ENCODE data around the gene ACTN1.

Gene ACTN1

DNA sequence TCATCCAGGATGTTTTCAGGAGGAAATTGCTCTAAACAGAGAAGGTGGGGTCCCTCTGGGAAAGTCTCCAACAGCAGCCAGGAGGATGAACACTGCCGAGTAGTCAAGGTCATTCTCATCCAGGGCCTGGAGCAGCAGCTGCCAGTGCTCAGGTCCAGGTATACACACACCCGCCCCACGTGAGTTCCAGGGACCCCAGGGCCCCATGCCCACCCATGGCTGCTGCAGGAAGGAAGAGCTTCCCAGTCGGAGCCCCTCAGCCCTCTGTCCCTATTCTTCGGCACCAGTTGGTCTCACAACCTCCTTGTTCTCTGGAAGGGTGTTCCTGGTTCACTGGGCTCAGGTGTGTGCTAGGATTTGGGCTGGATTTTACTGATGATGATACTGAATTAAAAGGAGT, 72.7 kb downstream of the ACTN1 start:
- no peak for DNase-seq

- no peak for DNase-seq
Observed at GRCh38 chr14:68905107-68905895, 73.8 kb downstream of the ACTN1 start.

DNA sequence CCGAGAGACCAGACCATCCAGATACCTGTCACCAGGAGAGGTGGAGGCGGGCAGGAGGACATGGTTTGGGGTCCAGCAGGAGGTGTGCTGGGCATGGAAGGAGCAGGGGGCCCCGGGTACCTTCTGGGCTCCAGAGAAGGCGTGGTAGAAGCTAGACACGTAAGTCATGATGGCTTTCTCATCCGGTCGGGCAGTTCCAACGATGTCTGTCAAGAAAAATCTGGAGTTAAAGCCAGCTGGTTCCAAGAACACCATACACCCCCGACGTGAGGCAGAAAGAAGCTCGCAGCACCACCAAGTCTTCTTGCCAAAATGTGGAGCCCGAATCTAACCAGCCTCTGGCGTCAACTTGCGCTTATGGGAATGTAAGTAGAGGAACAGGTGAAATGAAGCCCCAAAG, 76.7 kb downstream of the ACTN1 start:
- no peak for DNase-seq

DNA sequence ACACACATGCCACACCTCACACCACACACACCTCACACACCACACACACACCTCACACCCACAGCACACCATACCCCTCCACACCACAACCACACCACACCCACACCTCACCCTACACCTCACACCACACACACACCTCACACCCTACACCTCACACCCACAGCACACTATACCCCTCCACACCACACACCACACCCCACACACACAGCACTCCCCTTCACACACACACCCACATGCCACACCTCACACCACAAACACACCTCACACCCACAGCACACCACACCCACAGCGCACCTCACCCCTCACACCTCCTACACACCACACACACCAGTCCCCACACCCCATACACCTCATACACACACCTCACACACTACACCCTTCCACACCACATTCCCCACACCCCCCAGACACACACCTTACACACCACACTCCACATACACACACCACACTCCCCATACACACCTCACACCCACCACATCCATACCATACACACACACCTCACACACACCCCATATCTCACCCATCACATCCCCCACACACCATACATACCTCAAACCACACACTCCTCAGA, 80.0 kb downstream of the ACTN1 start:
- no peak for DNase-seq

DNA sequence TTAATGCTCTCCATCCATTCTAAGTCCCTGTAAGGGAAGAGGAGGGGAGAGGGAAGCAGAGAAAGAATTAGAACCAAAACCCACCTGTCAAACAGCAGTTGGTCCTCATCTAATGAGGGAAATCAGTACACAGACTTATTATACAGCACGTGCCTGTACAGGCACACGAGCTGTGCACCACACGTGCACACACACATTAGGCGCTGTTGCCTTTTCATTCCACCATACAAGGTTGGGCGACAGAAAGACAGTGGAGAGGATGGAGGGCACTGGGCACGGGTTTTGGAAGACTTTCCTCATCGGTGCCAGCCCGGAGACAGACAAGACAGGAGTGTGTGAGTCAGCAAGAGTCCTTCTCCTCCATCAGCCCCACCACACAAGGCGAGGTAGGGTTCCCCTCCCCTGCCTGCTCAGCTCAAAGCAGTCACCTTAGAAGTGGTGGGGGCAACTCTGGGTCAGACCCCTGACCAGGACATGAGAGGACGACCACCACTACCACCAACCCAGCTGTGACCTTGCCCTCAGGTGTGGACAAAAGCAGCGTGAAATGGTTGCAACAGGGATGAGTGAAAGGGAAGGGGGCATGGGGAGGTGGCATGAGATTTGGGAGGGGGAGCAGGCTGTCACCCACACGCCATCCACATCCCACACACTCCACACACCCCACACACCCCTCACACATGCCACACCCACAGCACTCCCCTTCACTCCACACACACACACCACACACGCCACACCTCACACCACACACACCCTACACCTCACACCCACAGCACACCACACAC, 80.7 kb downstream of the ACTN1 start:
- DNase-seq: no peak

DNA sequence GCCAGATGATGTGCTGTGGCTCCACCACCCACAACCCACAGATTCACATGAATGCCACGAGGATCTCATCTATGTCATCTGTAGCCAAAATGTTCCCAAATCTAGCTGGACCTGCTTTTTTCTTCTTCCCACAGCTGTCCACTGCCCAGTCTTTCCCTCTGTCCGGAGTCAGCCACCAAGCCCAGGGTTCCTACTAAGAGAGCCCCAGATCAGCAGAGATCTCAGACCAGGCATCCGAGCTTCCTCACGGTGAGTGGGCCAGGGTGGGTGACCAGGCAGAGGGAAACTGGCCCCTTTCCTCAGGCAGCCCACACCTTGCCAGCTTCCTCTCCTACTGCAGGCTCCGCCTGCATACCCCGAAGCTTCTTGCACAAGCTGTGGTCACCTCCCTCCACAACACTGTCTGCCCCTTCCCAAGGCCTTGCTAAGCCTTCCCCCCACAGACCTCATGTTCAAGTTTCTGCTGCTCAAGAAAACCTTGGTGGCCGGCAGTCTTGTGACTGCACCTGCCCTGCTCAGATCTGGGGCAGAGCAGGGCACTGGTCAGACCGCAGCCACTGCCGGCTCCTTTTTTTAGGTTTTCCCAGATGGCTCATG, 81.4 kb downstream of the ACTN1 start:
- DNase-seq: no peak

GRCh38 chr14:68896132-68896531, 83.0 kb downstream of the ACTN1 start:
- DNase-seq: no peak

DNA sequence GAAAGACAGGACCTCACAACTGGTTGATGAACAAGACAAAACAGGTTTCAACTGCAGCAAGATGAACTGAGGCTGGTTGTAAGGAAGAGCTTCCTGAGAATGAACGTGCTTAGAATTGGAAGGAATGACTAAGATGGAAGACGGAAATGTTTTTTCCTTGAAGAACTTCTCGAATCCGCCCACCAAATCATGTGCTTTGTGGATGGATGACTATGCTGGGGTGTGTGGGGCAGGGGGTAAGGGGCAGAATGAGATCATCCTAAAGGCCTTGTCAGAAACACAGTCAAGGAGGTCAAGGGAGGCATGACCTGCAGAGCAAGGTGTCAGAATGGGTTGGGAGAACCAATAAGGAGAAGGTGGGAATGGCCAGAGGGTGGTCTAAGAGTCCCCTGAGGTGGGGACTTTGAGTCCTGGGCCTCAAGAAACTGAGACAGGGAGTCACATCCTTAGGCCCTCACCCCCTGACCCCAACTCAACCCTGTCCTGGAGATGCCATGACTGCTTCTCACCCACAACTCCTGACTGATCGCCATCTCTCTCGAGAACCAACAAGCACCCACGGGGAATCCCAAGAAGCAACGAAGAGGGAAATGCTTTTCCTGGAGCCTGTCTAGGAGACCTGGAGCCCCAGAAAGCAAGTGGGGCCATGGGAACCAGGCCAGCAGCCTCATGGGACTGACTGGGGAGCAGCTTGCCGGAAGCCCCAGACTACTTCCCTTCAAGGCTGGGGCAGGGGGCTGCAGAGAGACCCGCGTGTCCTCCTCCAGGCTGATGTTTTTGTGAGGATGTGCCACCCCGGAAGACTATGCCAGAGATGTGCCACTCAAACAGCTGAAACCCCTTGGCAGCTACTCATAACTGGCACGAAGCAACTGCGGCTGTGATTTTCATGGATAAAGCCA, 84.0 kb downstream of the ACTN1 start:
- DNase-seq: no peak

- DNase-seq: no peak
Observed at GRCh38 chr14:68894123-68894522, 85.0 kb downstream of the ACTN1 start.

DNA sequence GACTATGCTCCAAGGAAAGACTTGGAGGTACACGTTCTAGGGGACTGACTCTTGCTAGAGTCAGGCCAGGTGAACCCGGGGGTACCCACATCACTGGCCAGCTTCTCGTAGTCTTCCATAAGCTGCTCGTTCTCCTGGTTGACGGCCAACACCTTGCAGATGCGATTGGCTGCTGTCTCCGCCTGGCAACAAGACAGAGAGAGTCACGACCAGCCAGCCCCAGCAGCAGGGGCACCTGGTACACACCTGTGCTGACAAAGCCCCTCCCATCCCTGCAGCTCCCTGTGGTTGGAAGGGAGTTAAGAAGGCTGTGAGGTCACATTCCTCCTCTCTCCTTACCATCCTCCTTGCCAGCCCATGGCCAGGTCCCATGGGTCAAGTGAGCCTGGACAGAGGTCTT, 85.5 kb downstream of the ACTN1 start:
- no peak for DNase-seq

- DNase-seq: no peak
Observed at GRCh38 chr14:68892961-68893360, 86.1 kb downstream of the ACTN1 start.

DNA sequence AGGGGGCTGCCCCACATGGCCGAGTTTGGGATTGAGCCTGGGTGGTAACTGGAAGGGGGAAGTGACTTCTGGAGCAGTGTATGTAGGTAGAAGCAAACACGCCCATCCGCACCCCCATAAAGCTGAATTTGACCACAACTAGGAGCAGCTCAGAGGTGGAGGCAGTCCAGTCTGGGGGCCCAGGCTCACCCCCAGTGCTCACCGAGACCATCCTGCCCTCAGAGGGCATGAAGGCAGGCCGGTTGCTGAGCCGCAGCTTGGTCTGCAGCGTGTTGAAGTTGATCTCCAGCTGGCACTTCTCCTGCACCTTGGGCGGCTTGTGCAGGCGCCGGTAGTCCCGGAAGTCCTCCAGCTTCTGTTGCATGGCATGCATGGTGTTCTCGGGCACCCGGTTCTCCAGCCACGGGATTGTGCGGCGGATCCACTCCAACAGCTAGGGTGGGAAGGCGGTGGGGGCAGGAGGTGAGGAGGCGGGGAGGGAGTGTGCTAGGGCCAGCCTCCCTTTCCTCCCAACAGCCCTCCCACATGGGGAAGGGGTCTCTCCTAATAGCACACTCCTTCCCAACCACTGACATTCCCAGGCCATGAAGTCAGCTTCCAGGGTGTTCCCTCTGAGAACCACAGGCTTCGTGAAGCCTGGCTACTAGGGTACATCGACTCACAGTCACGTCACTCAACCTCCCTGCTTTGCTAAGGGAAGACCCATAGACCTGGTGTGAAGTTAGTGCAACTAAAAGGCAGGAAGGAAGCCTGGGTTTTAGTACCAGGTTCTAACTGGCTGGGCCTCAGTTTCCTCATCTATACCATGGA, 87.0 kb downstream of the ACTN1 start:
- DNase-seq: no peak

DNA sequence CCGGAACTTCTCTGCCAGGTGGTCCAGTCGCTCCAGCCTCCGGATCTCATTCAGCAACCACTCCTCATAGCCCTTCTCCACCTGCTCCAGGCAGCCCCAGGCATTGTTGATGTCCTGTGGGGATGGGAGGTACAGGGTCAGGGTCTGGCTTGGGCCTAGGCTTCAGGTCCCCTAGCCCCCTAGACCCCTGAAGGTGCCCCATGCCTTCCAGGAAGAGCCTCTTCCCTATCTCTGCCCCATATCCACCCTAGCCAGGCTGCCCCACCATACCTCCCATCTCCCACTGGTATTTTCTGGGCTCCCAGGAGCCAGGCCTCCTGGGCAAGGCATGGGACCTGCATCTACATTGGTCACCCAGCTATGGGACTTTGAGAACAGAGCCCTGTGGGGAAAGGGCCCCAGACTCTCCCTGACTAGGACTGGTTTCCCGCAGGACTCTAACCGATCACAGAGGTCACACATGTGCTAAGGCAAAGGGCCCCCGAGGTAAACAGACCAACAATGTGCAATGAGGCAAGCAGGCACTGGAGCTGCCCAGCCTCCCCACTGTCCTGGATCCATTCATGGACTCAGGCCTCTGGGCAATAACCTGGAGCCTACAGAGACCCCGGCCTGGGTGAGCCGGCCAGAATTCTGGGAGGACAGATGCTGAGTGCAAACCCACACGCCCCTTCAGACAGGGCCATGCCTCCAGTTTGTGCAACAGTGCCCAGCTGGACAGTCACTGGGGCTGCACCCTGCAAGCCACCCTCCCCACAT, 88.8 kb downstream of the ACTN1 start:
- no peak for DNase-seq

DNA sequence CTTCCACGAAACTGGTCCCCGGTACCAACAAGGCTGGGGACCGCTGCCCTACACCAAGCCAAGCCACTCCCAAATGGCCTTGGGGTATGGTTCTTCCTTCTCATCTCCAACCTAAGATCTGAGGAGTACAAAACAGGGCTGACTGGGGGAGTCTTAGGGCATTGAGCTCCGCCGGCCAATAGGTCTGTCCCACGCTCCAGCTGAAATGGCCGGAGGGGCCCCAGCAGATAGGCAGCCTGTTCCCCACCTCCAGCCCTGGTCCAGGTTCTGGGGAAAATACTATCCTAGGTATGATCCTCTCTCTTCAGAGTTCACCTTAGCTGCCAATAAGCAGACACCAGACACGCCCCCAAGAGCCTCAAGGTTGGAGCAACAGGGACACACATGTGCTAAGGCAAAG, 90.2 kb downstream of the ACTN1 start:
- no peak for DNase-seq

DNA sequence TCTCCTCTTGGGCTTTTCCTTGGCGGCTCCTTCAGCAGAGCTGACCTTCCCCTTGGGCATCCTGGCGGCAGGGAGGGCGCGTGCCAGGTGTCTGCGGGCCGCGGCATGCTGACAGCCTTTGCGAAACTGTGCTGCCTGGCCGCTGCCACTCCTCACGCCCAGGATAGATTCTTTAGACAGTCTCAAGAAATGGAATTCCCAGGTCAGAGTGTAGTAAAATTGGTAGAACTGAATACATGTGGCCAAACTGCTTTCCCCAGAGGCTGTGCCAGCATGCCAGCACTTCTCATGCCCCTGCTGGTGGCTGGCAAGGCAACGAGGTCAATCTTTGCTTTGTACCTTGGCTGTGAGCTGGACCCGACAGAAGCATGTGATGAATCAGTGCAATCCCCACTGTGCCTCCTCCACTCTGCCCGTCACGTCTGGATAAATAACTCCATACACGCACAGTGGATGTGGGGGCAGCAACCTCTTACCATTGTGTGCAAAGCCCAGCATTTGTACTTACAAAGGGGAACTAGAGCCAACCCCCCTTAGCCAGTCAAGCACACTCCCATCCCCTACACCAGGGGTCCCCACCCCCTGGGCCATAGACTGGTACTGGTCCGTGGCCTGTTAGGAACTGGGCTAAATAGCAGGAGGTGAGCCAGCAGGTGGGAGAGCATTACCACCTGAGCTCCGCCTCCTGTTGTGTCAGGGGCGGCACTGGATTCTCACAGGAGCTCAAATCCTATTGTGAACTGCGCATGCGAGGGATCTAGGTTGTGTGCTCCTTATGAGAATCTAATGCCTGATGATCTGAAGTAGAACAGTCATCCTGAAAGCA, 90.9 kb downstream of the ACTN1 start:
- no peak for DNase-seq

- DNase-seq: no peak
Observed at GRCh38 chr14:68886109-68886434, 93.0 kb downstream of the ACTN1 start.

GRCh38 chr14:68885226-68886108, 93.6 kb downstream of the ACTN1 start:
- DNase-seq: no peak

DNA sequence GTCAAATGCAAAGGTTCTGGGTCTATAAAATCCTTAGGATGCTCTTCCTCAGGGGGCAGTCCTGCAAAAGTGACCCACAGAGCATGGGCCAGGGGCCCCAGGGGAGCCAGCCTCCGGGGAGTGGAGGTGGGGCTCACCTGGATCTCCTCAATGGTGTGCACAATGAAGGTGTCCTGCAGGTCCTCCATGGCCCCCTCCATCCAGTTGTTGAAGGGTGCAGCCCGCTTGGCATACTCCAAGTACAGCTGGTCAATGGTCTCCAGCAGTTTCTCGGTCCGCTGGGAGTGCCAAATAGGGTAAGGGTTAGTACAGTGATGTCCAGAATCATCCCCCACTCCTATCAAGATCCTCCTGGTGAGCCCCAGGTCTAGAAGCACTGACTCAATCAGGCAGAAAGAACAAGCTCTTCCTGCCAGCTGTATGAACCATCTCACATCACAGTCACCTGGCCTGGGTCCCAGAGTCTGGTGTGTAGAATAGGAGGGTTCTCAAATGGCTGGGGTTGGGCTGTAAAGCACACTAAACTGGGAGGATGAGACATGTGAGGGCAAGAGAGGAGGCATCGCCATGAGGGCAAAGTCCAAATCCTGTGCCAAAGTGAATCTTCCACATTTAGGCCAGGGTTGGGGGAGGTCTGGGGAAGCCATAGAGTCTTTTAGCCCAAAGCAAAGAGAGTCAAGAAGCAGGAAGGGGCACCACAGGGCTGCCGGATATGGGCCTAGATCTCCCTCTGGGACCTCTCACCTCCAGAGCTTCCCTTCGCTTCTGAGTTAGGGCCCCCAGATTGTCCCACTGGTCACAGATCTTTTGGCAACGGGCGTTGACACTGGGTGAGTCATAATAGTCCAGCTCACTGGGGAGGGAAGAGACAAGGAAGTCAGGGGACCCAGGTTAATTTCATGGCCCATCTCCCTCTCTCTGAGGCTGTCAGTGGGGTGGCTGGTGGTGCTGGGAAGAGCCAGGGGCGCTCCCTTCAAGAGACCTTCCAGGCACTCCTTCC, 94.8 kb downstream of the ACTN1 start:
- DNase-seq: no peak

All from activated CD4-positive, alpha-beta T cell treated with anti-CD3 and anti-CD28 coated beads, Interleukin-2, amount 50 U/mL, for 48 hours (primary cell).